Spleen (tissue), 7 donors: ENCODE measurements around the gene ARL5C.
"Not testable (repeated sequence)": the region's sequence is repeated elsewhere in the genome, so short reads cannot be mapped to it uniquely, and the experiment has no call there.

Experiments
- POLR2A ChIP-seq, 3 donors: fragments of 450-650 bp; IDR thresholded peaks; one replicate each; pipeline ENCODE4 v1.5.1; 2017; ENCODE audit warnings: antibody characterized with exemption in 3 of 3, mild to moderate bottlenecking in 1 of 3
- TF ChIP-seq, protein P1 (sequence below), 11 experiments: fragments of 200-600 bp in 7 of 11; fragments of 450-650 bp in 4 of 11; sonication (generic) in 4 of 11; IDR thresholded peaks in 8 of 11; conservative IDR thresholded peaks in 3 of 11; 1 replicate in 7 of 11; 2 replicates in 4 of 11; pipeline versions ENCODE4 v1.4.0 to v1.8.0; 2016 to 2021; ENCODE audit warnings: antibody characterized with exemption in 11 of 11, inconsistent platforms in 4 of 11, mild to moderate bottlenecking in 1 of 11
- donor health status: DM: no; HTN: no; CAD: no; lungs with moderate emphysema.
- donor health status: DM: no; HTN: no; CAD: no.
- donor health status: DM: no; HTN: no; CAD: no.

DNA sequence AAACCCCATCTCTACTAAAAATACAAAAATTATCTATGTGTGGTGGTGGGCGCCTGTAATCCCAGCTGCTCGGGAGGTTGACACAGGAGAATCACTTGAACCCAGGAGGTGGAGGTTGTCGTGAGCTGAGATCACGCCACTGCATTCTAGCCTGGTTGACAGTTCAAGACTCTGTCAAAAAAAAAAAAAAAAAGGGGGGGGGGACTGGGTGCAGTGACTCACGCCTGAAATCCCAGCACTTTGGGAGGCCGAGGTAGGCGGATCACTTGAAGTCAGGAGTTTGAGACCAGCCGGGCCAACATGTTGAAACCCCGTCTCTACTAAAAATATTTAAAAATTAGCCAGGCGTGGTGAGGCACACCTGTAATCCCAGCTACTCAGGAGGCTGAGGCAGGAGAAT lies 44.0 kb downstream of the ARL5C start:
- TF ChIP-seq, protein P1, sequence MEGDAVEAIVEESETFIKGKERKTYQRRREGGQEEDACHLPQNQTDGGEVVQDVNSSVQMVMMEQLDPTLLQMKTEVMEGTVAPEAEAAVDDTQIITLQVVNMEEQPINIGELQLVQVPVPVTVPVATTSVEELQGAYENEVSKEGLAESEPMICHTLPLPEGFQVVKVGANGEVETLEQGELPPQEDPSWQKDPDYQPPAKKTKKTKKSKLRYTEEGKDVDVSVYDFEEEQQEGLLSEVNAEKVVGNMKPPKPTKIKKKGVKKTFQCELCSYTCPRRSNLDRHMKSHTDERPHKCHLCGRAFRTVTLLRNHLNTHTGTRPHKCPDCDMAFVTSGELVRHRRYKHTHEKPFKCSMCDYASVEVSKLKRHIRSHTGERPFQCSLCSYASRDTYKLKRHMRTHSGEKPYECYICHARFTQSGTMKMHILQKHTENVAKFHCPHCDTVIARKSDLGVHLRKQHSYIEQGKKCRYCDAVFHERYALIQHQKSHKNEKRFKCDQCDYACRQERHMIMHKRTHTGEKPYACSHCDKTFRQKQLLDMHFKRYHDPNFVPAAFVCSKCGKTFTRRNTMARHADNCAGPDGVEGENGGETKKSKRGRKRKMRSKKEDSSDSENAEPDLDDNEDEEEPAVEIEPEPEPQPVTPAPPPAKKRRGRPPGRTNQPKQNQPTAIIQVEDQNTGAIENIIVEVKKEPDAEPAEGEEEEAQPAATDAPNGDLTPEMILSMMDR (IDR thresholded peaks at IDR 0.05 in 8 of 11, conservative IDR thresholded peaks at IDR 0.05 in 3 of 11): not testable (repeated sequence)
- TF ChIP-seq POLR2A (IDR thresholded peaks at IDR 0.05): not testable (repeated sequence)
